Measurements from ENCODE around the gene DUS2. TPM values are rescaled to one million over a fixed set of nuclear protein-coding genes. Genes with fewer than 3 reads are reported as not detected.

The DUS2 gene
- total and polyA plus RNA-seq, 4 donors: 6.9 to 10.7 (median 7.9) TPM

GRCh38 chr16:68084504-68085258 lies 61.6 kb downstream of the DUS2 start (continued):
- peak; percentile 27 for TF ChIP-seq CTCF (IDR thresholded peaks at IDR 0.05; ENCODE audit: low read depth, low read length, missing input control)

GRCh38 chr16:68085259-68086071 lies 62.4 kb downstream of the DUS2 start, which contains the start of gene NFATC3:
Gene NFATC3 (plus strand): TSS chr16:68085370. CDS start chr16:68085682, 312 bp downstream.
- no peaks in the 10 kb centered on the region for H3K27me3 ChIP-seq (ENCODE audit: control insufficient read depth in 4 of 4, insufficient read depth in 4 of 4, low read length in 3 of 4)
- peak within 1 kb of the TSS; percentile 99 to 100 for H3K27ac ChIP-seq (ENCODE audit: low read depth in 1 of 2, low read length in 2 of 2)
- no peak for TF ChIP-seq FOXA2 (IDR thresholded peaks at IDR 0.05)
- peak; percentile 7 for TF ChIP-seq NR2F2 (IDR thresholded peaks at IDR 0.05)
- under 1% methylated on average over 104 of the region's 104 CpGs for WGBS
- H3K4me1 ChIP-seq (ENCODE audit: control insufficient read depth in 4 of 4, insufficient read depth in 4 of 4, low read length in 3 of 4): peaks cover 13 to 58% (median 34%) of the 10 kb centered on the region in 4 donors
- peak; percentile 99 for DNase-seq (ENCODE audit: low spot score)
- H3K9me3 ChIP-seq (ENCODE audit: control insufficient read depth in 4 of 4, low read length in 3 of 4): no peaks in the 10 kb centered on the region
- no peaks in the 10 kb centered on the region for H3K36me3 ChIP-seq (ENCODE audit: control insufficient read depth in 4 of 4, insufficient read depth in 3 of 4, low read depth in 1 of 4, low read length in 3 of 4)
- H3K4me3 ChIP-seq (ENCODE audit: low read depth in 1 of 3, low read length in 3 of 3): peak within 1 kb of the TSS; percentile 70 to 95 (median 94)
- H3K9ac ChIP-seq (ENCODE audit: low read depth in 1 of 2, low read length in 2 of 2): peak within 1 kb of the TSS; percentile 98 to 99

- no peaks in the 10 kb centered on the region for H3K27me3 ChIP-seq (ENCODE audit: control insufficient read depth in 4 of 4, insufficient read depth in 4 of 4, low read length in 3 of 4)
- no peaks in the 10 kb centered on the region for H3K9me3 ChIP-seq (ENCODE audit: control insufficient read depth in 4 of 4, low read length in 3 of 4)
- DNase-seq (ENCODE audit: low spot score): no peak
- peaks cover 12 to 63% (median 41%) of the 10 kb centered on the region in 4 donors for H3K4me1 ChIP-seq (ENCODE audit: control insufficient read depth in 4 of 4, insufficient read depth in 4 of 4, low read length in 3 of 4)
- H3K27ac ChIP-seq (ENCODE audit: low read depth in 1 of 2, low read length in 2 of 2): peak overlapping the region; percentile 92 to 96
- H3K9ac ChIP-seq (ENCODE audit: low read depth in 1 of 2, low read length in 2 of 2): peak overlapping the region; percentile 98 to 99
- no peaks in the 10 kb centered on the region for H3K36me3 ChIP-seq (ENCODE audit: control insufficient read depth in 4 of 4, insufficient read depth in 3 of 4, low read depth in 1 of 4, low read length in 3 of 4)
- H3K4me3 ChIP-seq (ENCODE audit: low read depth in 1 of 3, low read length in 3 of 3): peak overlapping the region; percentile 70 to 95 (median 94)
- WGBS: under 1% methylated on average over 6 of the region's 6 CpGs
- TF ChIP-seq ZBTB33 (IDR thresholded peaks at IDR 0.05): no peak
- TF ChIP-seq MAX (IDR thresholded peaks at IDR 0.05): no peak
- TF ChIP-seq FOXA1 (IDR thresholded peaks at IDR 0.05): no peak
- no peak for TF ChIP-seq NR2F2 (IDR thresholded peaks at IDR 0.05)
- TF ChIP-seq JUND (IDR thresholded peaks at IDR 0.05): no peak
- no peak for TF ChIP-seq ATF3 (IDR thresholded peaks at IDR 0.05)
- TF ChIP-seq RXRA (IDR thresholded peaks at IDR 0.05): peak in 1 of 2 donors; percentile 23
- peak; percentile 39 for TF ChIP-seq TAF1 (conservative IDR thresholded peaks at IDR 0.05)
- no peak for TF ChIP-seq REST (IDR thresholded peaks at IDR 0.05)
- no peak for TF ChIP-seq GABPA (IDR thresholded peaks at IDR 0.05 in 1 of 2, conservative IDR thresholded peaks at IDR 0.05 in 1 of 2)
- TF ChIP-seq RAD21 (IDR thresholded peaks at IDR 0.05): no peak
- TF ChIP-seq EGR1 (IDR thresholded peaks at IDR 0.05; ENCODE audit: low read depth in 2 of 2): no peak
- TF ChIP-seq FOXA2 (IDR thresholded peaks at IDR 0.05): no peak
- TF ChIP-seq HNF4G (IDR thresholded peaks at IDR 0.05): no peak
- TF ChIP-seq SP1 (IDR thresholded peaks at IDR 0.05): no peak
- TF ChIP-seq YY1 (IDR thresholded peaks at IDR 0.05): peak; percentile 11
- no peak for TF ChIP-seq CTCF (IDR thresholded peaks at IDR 0.05; ENCODE audit: low read depth, low read length, missing input control)
Observed at GRCh38 chr16:68086336-68086841, 63.3 kb downstream of the DUS2 start.
